ENCODE measurements around the gene GABRR1. TPM values are rescaled to one million over a fixed set of nuclear protein-coding genes. Genes with fewer than 3 reads are reported as not detected.
"Not testable (repeated sequence)": the region's sequence is repeated elsewhere in the genome, so short reads cannot be mapped to it uniquely, and the experiment has no call there.

Gene GABRR1
- total and polyA plus RNA-seq, 9 donors: 0.07 TPM; not detected in 8

DNA sequence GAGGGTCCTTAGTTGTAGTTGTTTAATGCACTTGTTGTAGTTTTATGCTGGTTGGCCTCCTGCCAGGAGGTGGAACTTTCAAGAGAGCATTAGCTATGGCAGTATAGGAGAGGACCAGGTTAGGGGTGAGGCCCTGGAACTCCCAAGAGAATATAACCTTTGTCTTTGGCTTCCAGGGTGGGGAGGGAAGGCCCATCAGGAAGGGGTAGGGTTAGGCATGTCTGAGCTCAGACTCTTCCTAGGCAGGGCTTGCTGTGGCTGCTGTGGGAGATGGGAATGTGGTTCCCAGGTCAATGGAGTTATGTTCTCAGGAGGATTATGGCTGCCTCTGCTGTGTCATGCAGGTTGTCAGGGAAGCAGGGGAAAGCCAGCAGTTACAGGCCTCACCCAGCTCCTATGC lies 20.0 kb upstream of the GABRR1 start:
- no peak for TF ChIP-seq CTCF (IDR thresholded peaks at IDR 0.05)
- TF ChIP-seq EP300 (IDR thresholded peaks at IDR 0.05): no peak
- no peak for TF ChIP-seq POLR2A (IDR thresholded peaks at IDR 0.05)
- H3K9me3 ChIP-seq: no peaks in the 10 kb centered on the region
- H3K27me3 ChIP-seq: no peaks in the 10 kb centered on the region
- intact Hi-C loops (cut with DNase I): no loop called here
- no peaks in the 10 kb centered on the region for H3K4me1 ChIP-seq (ENCODE audit: insufficient read depth)
- no peak for DNase-seq
- H3K27ac ChIP-seq: no peak overlapping the region
- no peaks in the 10 kb centered on the region for H3K36me3 ChIP-seq
- no peak overlapping the region for H3K4me3 ChIP-seq

DNA sequence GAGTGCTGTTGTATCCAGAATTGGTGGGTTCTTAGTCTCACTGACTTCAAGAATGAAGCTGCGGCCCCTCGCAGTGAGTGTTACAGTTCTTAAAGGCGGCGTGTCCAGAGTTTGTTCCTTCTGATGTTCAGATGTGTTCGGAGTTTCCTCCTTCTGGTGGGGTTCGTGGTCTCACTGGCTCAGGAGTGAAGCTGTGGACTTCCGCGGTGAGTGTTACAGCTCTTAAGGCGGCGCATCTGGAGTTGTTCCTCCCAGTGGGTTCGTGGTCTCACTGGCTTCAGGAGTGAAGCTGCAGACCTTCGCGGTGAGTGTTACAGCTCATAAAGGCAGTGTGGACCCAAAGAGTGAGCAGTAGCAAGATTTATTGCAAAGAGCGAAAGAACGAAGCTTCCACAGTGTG lies 16.4 kb upstream of the GABRR1 start:
- H3K36me3 ChIP-seq; DNase-seq; H3K27me3 ChIP-seq; H3K4me1 ChIP-seq (ENCODE audit: insufficient read depth); H3K27ac ChIP-seq; H3K9me3 ChIP-seq; intact Hi-C loops (cut with DNase I); H3K4me3 ChIP-seq: not testable (repeated sequence)
- WGBS, 3 donors: 89 to 93% (median 92%) methylated on average over 14 to 15 of the region's 15 CpGs

DNA sequence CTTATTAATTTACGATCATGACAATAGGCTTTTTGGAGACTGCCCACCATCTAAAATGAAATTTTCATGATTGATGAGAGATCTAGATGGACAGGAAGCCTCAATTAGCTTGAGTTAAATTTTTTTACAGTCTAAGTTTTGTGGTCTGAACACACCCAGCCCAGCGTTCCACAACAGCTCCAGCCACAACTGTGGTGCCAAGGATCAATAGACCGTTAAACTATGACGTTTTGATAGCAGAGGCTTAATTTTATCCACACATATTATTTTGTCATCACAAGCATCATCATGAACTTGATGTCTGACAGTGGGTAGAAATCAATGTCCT lies 5.5 kb upstream of the GABRR1 start:
- intact Hi-C loops (cut with DNase I): no loop called here
- Histone ChIP-seq H3K27me3 (no peaks in the 10 kb centered on the region), H3K27ac (no peak overlapping the region), H3K4me1 (ENCODE audit: insufficient read depth) (no peaks in the 10 kb centered on the region), H3K9me3 (no peaks in the 10 kb centered on the region), H3K4me3 (no peak overlapping the region), H3K36me3 (no peaks in the 10 kb centered on the region)
- no peak for DNase-seq
- no peak for TF ChIP-seq POLR2A (IDR thresholded peaks at IDR 0.05)
- no peak for TF ChIP-seq EP300 (IDR thresholded peaks at IDR 0.05)
- TF ChIP-seq CTCF (IDR thresholded peaks at IDR 0.05): no peak
- WGBS, 3 donors: 64 to 68% (median 66%) methylated on average over 4 of the region's 4 CpGs

GRCh38 chr6:89221971-89222711 lies 5.0 kb upstream of the GABRR1 start:
- Histone ChIP-seq H3K4me1 (ENCODE audit: insufficient read depth) (no peaks in the 10 kb centered on the region), H3K36me3 (no peaks in the 10 kb centered on the region), H3K9me3 (no peaks in the 10 kb centered on the region), H3K27me3 (no peaks in the 10 kb centered on the region), H3K27ac (no peak overlapping the region), H3K4me3 (no peak overlapping the region)
- no peak for DNase-seq
- intact Hi-C loops (cut with DNase I): no loop called here
- no peak for TF ChIP-seq CTCF (IDR thresholded peaks at IDR 0.05)
- TF ChIP-seq POLR2A (IDR thresholded peaks at IDR 0.05): no peak
- no peak for TF ChIP-seq EP300 (IDR thresholded peaks at IDR 0.05)
- whole genome bisulfite sequencing, 3 donors: 22 to 26% (median 24%) methylated on average over 7 of the region's 7 CpGs

DNA sequence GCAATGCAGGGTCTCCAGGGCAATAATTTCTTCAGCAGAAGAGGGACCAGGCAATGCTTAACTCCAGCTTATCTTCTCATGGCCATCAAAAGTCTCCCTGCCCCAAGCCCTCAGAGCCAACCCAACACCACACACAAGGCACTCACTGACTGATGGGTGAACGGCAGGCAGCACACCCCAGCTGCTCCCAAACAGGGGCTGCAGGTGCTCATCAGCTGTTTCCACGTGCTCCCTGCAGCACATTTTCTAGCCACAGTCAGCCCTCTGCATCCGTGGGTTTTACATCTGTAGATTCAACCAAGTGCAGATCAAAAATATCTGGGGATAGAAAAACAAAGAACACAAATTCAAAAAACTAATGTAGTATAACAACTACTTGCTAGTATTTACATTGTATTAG lies 4.0 kb upstream of the GABRR1 start:
- WGBS, 3 donors: 77 to 92% (median 88%) methylated on average over 3 of the region's 3 CpGs
- H3K4me1 ChIP-seq (ENCODE audit: insufficient read depth): no peaks in the 10 kb centered on the region
- no peaks in the 10 kb centered on the region for H3K27me3 ChIP-seq
- no peak for DNase-seq
- H3K36me3 ChIP-seq: no peaks in the 10 kb centered on the region
- H3K9me3 ChIP-seq: no peaks in the 10 kb centered on the region
- no peak overlapping the region for H3K27ac ChIP-seq
- H3K4me3 ChIP-seq: no peak overlapping the region
- intact Hi-C loops (cut with DNase I): no loop called here
- TF ChIP-seq EP300 (IDR thresholded peaks at IDR 0.05) (no peak), CTCF (IDR thresholded peaks at IDR 0.05) (no peak), POLR2A (IDR thresholded peaks at IDR 0.05) (no peak)

All from ovary (tissue), 9 donors.